ENCODE data around the gene ZCCHC7.
"Not testable (repeated sequence)": the region's sequence is repeated elsewhere in the genome, so short reads cannot be mapped to it uniquely, and the experiment has no call there.

- not testable (repeated sequence) for TF ChIP-seq EP300 (IDR thresholded peaks at IDR 0.05); CTCF (IDR thresholded peaks at IDR 0.05); POLR2A (IDR thresholded peaks at IDR 0.05; ENCODE audit: low read depth)
These were observed 182.9 kb downstream of the ZCCHC7 start for GRCh38 chr9:37303272-37303671.
